Measurements from ENCODE around the gene COL19A1. TPM values are rescaled to one million over a fixed set of nuclear protein-coding genes. Genes with fewer than 3 reads are reported as not detected.

COL19A1 gene
- total RNA-seq, 1 donor from 2014 or later = 0.14 TPM

- intact Hi-C loops (cut with micrococcal nuclease) = no loop called here
These were observed 350.4 kb downstream of the COL19A1 start for GRCh38 chr6:70216767-70217166.

- intact Hi-C loops (cut with micrococcal nuclease) = loop anchor here (2.0 kb wide), 1 partner anchor 737 kb away; the partner anchor contains the start of gene B3GAT2
These were observed 353.7 kb downstream of the COL19A1 start for GRCh38 chr6:70219943-70220613.

GRCh38 chr6:70221025-70221714 lies 354.8 kb downstream of the COL19A1 start:
- intact Hi-C loops (cut with micrococcal nuclease) = loop anchor here (1.0 to 2.0 kb wide), 2 partner anchors 148 to 736 kb away; partner anchors contain the start of gene B3GAT2

GRCh38 chr6:70221715-70222438 lies 355.5 kb downstream of the COL19A1 start:
- intact Hi-C loops (cut with micrococcal nuclease) = loop anchor here (1.0 to 2.0 kb wide), 2 partner anchors 147 to 735 kb away; partner anchors contain the start of gene B3GAT2

GRCh38 chr6:70222439-70222749 lies 356.0 kb downstream of the COL19A1 start:
- intact Hi-C loops (cut with micrococcal nuclease) = no loop called here

GRCh38 chr6:70225055-70225454 lies 358.7 kb downstream of the COL19A1 start:
- intact Hi-C loops (cut with micrococcal nuclease) = no loop called here

- intact Hi-C loops (cut with micrococcal nuclease) = no loop called here
These were observed 365.0 kb downstream of the COL19A1 start for GRCh38 chr6:70231311-70231710.

- intact Hi-C loops (cut with micrococcal nuclease) = no loop called here
These were observed 368.3 kb downstream of the COL19A1 start for GRCh38 chr6:70234561-70235236.

- intact Hi-C loops (cut with micrococcal nuclease) = no loop called here
These were observed 370.0 kb downstream of the COL19A1 start for GRCh38 chr6:70236343-70236742.

- intact Hi-C loops (cut with micrococcal nuclease) = no loop called here
These were observed 374.7 kb downstream of the COL19A1 start for GRCh38 chr6:70241031-70241430.

GRCh38 chr6:70241991-70242420 lies 375.6 kb downstream of the COL19A1 start:
- intact Hi-C loops (cut with micrococcal nuclease) = no loop called here

- intact Hi-C loops (cut with micrococcal nuclease) = no loop called here
These were observed 379.8 kb downstream of the COL19A1 start for GRCh38 chr6:70246118-70246517.

- intact Hi-C loops (cut with micrococcal nuclease) = no loop called here
These were observed 386.2 kb downstream of the COL19A1 start for GRCh38 chr6:70252604-70253003.

- intact Hi-C loops (cut with micrococcal nuclease) = no loop called here
These were observed 387.6 kb downstream of the COL19A1 start for GRCh38 chr6:70253923-70254322.

GRCh38 chr6:70254784-70255183 lies 388.4 kb downstream of the COL19A1 start:
- intact Hi-C loops (cut with micrococcal nuclease) = no loop called here

- intact Hi-C loops (cut with micrococcal nuclease) = no loop called here
These were observed 391.5 kb downstream of the COL19A1 start for GRCh38 chr6:70257768-70258273.

GRCh38 chr6:70258483-70258882 lies 392.1 kb downstream of the COL19A1 start:
- intact Hi-C loops (cut with micrococcal nuclease) = no loop called here

All from T-helper 2 cell treated with Interferon-gamma antibody and Interleukin-4, amounts not matched to agents 100 ng/mL and 5 ng/mL, for 36 hours (primary cell).